CD4-positive, alpha-beta T cell (primary cell): Measurements from ENCODE around the gene ERI3. TPM values are rescaled to one million over a fixed set of nuclear protein-coding genes. Genes with fewer than 3 reads are reported as not detected.

Experiments
- ATAC-seq: fragments of 200-7000 bp; cut with Tn5 transposase; one replicate; pipeline ENCODE4 v1.10.0; 2022; ENCODE audit warnings: mild to moderate bottlenecking; ENCODE audit not compliant: poor library complexity
- CTCF ChIA-PET: fragments of 350-600 bp; sonication (Branson Sonifier 250); formaldehyde crosslinking; loops from one replicate; lab custom pipeline; 2021; ENCODE audit warnings: antibody characterized with exemption, inconsistent platforms; lab: Charles Lee
- POLR2A ChIA-PET: fragments of 350-600 bp; sonication (Branson Sonifier 250); formaldehyde crosslinking; loops from one replicate; lab custom pipeline; 2021; ENCODE audit warnings: antibody characterized with exemption, inconsistent platforms; lab: Charles Lee
- DNase-seq, 14 experiments: peaks; one replicate each; pipeline ENCODE4 v3.0.0-alpha.2; 2013 to 2020; ENCODE audit warnings: mixed read lengths in 2 of 14
- H3K27ac ChIP-seq, 2 donors: one replicate each; pipeline versions ENCODE4 v1.5.1 to v1.7.0; 2013; ENCODE audit warnings: low read length in 2 of 2, low read depth in 1 of 2, mild to moderate bottlenecking in 1 of 2
- H3K27me3 ChIP-seq, 2 experiments: 1 replicate in 1 of 2; 2 replicates in 1 of 2; pipeline versions ENCODE4 v1.6.1 to v1.7.0; 2013; ENCODE audit warnings: low read length in 2 of 2, control low read depth in 1 of 2, mild to moderate bottlenecking in 1 of 2, moderate library complexity in 1 of 2; ENCODE audit not compliant: insufficient read depth in 2 of 2, control insufficient read depth in 1 of 2
- H3K36me3 ChIP-seq: one replicate; pipeline ENCODE4 v1.6.1; 2013; ENCODE audit warnings: low read length, control low read depth; ENCODE audit not compliant: insufficient read depth
- H3K4me1 ChIP-seq: one replicate; pipeline ENCODE4 v1.6.1; 2013; ENCODE audit warnings: low read length, control low read depth; ENCODE audit not compliant: insufficient read depth
- H3K4me3 ChIP-seq: one replicate; pipeline ENCODE4 v1.5.1; 2013; ENCODE audit warnings: mild to moderate bottlenecking, low read length, moderate library complexity
- H3K9me3 ChIP-seq, 2 experiments: 1 replicate in 1 of 2; 2 replicates in 1 of 2; pipeline versions ENCODE4 v1.6.1 to v1.7.0; 2013; ENCODE audit warnings: low read length in 2 of 2, mild to moderate bottlenecking in 2 of 2, control low read depth in 1 of 2, moderate library complexity in 1 of 2; ENCODE audit not compliant: control insufficient read depth in 1 of 2, insufficient read depth in 1 of 2
- H3K27ac Mint-ChIP-seq: one replicate; pipeline ENCODE4 v1.8.0; 2020; ENCODE audit warnings: mixed read lengths
- H3K27me3 Mint-ChIP-seq: one replicate; pipeline ENCODE4 v1.8.0; 2021; ENCODE audit warnings: mixed read lengths
- H3K36me3 Mint-ChIP-seq: one replicate; pipeline ENCODE4 v1.8.0; 2021; ENCODE audit warnings: low read depth, mixed read lengths
- H3K4me1 Mint-ChIP-seq: one replicate; pipeline ENCODE4 v1.8.0; 2021; ENCODE audit warnings: low read depth, mixed read lengths
- H3K4me3 Mint-ChIP-seq: one replicate; pipeline ENCODE4 v1.8.0; 2020; ENCODE audit warnings: mild to moderate bottlenecking, mixed read lengths
- H3K9me3 Mint-ChIP-seq: one replicate; pipeline ENCODE4 v1.8.0; 2020; ENCODE audit warnings: mixed read lengths
- CTCF ChIP-seq: fragments of 200-600 bp; IDR thresholded peaks from one replicate; pipeline ENCODE4 v1.8.0; 2022; ENCODE audit warnings: antibody characterized with exemption, mild to moderate bottlenecking
- intact Hi-C, 2 experiments: fragments of 100-400 bp; cut with DNase I in 1 of 2; cut with micrococcal nuclease in 1 of 2; formaldehyde crosslinking; loops; one replicate each; pipeline versions ENCODE4 v1.15.1 to v1.9.0; 2023 to 2025; cut with DNase I, micrococcal nuclease
- total RNA-seq, 174 experiments: library from RNA in 2 of 174; stranded (reverse) in 2 of 174; gene quantifications; one replicate each; pipeline ENCODE4 v1.2.3 and lab custom pipeline; 2021 to 2026

ERI3 gene
- total RNA-seq, 2 experiments from 2014 or later = 19.7 to 20.7 TPM

GRCh38 chr1:44200336-44200735 is 154.7 kb downstream of the ERI3 start:
- CTCF ChIA-PET = no interaction called here
- Histone ChIP-seq H3K4me1 (no peaks in the 10 kb centered on the region), H3K27me3 (no peaks in the 10 kb centered on the region), H3K4me3 (no peak overlapping the region), H3K9me3 (no peaks in the 10 kb centered on the region), H3K36me3 (no peaks in the 10 kb centered on the region), H3K27ac (no peak overlapping the region)
- no peak overlapping the region for H3K27ac Mint-ChIP-seq
- H3K4me1 Mint-ChIP-seq = no peaks in the 10 kb centered on the region
- no peak for DNase-seq
- no peak overlapping the region for H3K4me3 Mint-ChIP-seq
- no peak for TF ChIP-seq CTCF
- POLR2A ChIA-PET = no interaction called here
- no peaks in the 10 kb centered on the region for H3K36me3 Mint-ChIP-seq
- intact Hi-C loops = loop anchor here in 1 of 2 experiments (5.0 kb wide), 1 partner anchor 37 kb away; no protein-coding TSS in a partner anchor
- no peak for ATAC-seq
- H3K9me3 Mint-ChIP-seq = no peaks in the 10 kb centered on the region
- H3K27me3 Mint-ChIP-seq = peaks cover 11% of the 10 kb centered on the region

GRCh38 chr1:44174630-44175029 is 180.4 kb downstream of the ERI3 start:
- no peak for ATAC-seq
- Histone ChIP-seq H3K4me1 (no peaks in the 10 kb centered on the region), H3K36me3 (no peaks in the 10 kb centered on the region), H3K4me3 (no peak overlapping the region), H3K27me3 (peaks cover 3% of the 10 kb centered on the region in 2 experiments), H3K27ac (no peak overlapping the region), H3K9me3 (peaks cover 10 to 17% of the 10 kb centered on the region in 2 experiments)
- ChIA-PET CTCF (interaction anchor here (0.7 to 0.9 kb wide), 2 partner anchors 12 to 341 kb away, joined by 3 read pairs; no protein-coding TSS in a partner anchor), POLR2A (no interaction called here)
- H3K4me3 Mint-ChIP-seq = no peak overlapping the region
- H3K36me3 Mint-ChIP-seq = no peaks in the 10 kb centered on the region
- intact Hi-C loops = no loop called here
- H3K27ac Mint-ChIP-seq = no peak overlapping the region
- peaks cover 2% of the 10 kb centered on the region for H3K9me3 Mint-ChIP-seq
- no peak for DNase-seq
- TF ChIP-seq CTCF = no peak
- H3K4me1 Mint-ChIP-seq = no peaks in the 10 kb centered on the region
- peaks cover 16% of the 10 kb centered on the region for H3K27me3 Mint-ChIP-seq

Other genes starting within 250 kb of the ERI3 start
- gene KLF17, start 236.4 kb downstream of the ERI3 start, total RNA-seq = not detected
- not detected for gene KLF18, start 213.6 kb downstream of the ERI3 start, total RNA-seq
- gene DMAP1, start 141.8 kb downstream of the ERI3 start, total RNA-seq = 10 to 100 TPM; 53.4 to 56.9 TPM
- gene RNF220, start 50.0 kb upstream of the ERI3 start, total RNA-seq = 10 to 100 TPM; 76.0 to 77.9 TPM